GM12801 (cell line): ENCODE data around the gene TMEM273.

Source experiments
- TF ChIP-seq, protein P1 (sequence below): IDR thresholded peaks from one replicate; pipeline ENCODE4 v1.5.1; 2011; ENCODE audit warnings: control low read depth; ENCODE audit not compliant: insufficient read length; ENCODE audit errors: extremely low read depth

TMEM273 gene, protein sequence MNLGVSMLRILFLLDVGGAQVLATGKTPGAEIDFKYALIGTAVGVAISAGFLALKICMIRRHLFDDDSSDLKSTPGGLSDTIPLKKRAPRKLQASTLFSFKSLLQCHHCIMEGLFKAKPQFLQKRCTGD

DNA sequence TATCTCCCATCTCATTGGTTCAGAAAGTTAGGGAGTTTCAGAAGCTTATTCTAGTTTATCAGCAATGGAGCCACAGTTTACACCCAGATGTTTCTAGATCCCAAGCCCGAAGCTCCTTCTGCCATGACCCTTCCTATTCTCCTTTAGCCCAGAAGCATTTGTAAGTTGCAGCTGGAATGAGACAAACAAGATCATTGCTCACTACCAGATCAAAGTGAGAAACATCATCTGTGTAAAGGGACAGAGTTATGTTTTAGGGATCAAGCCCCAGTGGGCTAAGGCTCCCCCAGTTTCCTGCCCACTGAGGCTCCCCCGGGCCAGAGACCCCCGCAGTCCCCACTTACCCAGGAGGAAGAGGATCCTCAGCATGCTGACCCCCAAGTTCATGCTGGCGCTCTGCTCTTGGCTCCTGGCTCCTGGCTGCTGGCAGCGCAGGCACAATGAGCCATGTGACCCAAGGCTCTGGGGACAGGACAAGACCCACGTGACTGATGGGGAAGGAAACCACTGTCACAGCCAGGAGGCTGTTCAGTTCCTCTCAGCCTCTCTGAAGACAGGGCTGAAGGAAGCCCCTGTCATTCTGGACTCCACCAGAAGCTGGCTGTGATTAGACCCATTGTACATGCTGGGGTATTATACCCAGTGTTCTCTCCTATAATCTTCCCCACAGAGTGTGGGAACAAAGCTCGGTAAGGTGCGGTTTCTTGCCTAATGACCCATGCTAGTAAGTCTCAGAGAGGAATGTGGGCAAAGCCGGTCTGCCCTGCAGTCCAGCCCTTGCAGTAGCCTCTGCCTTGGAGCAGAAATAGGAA, at the start of gene TMEM273:
Gene TMEM273, minus strand, starts transcription at position 442 of the 812 bp plus-strand sequence. Its CDS starts 55 bp downstream, at position 387.
- TF ChIP-seq, protein P1, sequence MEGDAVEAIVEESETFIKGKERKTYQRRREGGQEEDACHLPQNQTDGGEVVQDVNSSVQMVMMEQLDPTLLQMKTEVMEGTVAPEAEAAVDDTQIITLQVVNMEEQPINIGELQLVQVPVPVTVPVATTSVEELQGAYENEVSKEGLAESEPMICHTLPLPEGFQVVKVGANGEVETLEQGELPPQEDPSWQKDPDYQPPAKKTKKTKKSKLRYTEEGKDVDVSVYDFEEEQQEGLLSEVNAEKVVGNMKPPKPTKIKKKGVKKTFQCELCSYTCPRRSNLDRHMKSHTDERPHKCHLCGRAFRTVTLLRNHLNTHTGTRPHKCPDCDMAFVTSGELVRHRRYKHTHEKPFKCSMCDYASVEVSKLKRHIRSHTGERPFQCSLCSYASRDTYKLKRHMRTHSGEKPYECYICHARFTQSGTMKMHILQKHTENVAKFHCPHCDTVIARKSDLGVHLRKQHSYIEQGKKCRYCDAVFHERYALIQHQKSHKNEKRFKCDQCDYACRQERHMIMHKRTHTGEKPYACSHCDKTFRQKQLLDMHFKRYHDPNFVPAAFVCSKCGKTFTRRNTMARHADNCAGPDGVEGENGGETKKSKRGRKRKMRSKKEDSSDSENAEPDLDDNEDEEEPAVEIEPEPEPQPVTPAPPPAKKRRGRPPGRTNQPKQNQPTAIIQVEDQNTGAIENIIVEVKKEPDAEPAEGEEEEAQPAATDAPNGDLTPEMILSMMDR, result no peak

DNA sequence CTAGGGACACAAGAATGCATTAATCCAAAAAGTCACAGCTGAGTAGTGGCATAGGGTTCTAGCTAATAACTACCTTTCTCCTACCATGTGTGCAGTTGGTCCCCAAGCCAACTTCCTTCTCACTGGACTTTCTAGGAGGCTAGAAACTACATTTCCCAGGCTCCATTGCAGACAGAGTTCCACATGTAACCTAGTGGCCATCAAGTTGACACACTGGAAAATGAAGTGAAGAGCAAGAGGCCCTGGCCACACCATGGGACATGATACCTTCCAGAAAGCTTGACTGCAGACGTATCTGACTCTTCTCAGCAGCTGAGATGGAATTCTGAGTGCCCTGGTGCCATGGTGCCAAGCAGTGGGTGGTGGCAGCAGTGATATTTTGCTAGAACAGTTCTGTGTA, 49.8 kb upstream of the TMEM273 start:
- TF ChIP-seq, protein P1, result no peak

DNA sequence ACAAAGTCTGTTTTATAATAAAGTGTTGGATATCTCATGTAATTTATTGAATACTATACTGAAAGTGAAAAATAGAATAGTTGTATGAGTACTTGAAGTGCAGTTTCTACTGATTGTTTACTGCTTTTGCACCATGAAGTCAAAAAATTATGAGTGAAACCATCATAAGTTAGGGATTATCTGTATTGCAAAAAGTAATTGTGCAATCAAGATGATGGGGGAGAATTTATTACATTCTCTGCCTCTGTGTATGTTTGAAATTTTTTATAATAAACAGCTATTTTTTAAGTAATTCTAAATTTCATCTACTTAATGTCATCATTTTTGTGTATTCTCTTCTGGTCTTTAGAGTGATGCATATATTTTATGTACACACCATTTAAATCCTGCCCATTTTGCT, 47.2 kb upstream of the TMEM273 start:
- TF ChIP-seq, protein P1, result no peak

DNA sequence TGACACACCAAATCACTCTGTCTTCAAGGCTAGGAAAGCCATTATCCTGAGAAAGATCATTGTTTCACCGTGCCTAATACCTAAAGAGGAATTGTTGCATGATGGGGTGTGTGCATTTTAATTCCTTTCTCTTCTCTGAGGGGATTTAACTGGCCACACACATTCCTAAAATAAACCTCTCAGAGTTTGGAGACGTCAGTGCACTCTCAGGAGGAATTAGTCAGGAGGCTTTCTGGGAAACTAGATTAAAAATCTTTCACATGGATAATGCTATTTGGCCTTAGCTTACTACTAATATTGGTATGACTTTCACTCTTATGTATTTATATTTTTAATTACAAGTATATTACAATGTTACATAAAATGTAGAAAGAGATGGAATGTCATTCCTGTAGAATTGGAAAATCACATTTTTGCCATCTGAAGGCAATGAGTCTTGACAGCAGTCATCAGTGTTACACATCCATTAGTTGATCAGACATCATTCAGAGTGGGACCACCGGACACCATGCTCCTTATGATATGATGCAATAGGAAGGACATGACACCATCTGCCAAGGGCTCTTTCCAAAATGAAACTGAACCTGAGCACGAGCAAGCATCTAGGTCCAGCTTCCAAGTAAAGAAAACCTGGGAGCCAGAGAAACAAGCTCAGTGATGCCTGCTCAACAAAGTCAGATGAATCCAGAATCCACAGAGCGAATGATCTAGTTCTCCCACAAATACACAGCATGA, 43.1 kb upstream of the TMEM273 start:
- TF ChIP-seq, protein P1, result no peak

DNA sequence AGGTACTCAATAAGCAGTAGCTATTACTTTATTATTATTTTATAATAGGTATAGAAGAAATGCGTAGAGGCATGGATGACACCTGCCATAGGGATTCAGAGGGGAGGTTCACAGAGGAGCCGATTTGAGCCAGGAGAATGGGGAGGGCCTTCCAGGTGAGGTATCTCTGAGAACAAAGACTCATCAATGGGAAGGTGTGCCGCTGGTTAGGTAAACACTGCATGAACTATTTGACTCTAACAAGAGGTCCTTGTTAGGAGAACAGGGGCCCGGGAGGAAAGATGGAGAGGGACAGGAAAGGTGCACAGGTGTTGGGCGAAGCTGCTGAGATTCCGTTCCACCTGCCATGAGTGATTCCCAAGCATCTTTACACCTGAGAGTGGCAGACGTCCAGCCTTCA, 41.8 kb upstream of the TMEM273 start:
- TF ChIP-seq, protein P1, result no peak

DNA sequence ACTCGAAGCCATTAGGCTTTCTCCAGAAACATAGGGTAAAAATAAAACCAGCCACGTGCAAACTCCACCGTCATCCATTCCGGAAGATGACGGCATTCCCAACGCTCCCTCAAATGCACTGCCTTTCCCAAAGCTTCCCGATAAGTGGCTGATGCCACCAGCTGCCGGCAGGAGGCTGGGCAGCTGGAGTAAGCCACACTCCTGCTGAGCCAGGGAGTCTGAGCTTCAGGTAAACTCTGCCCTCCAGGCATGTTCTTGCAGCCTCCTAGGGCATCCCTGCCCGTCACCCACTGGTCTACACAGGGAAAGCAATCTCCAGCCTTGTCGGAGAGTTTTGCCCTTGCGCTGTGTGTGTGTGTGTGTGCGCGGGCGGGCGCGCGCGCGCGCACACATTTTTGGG, 40.5 kb upstream of the TMEM273 start:
- TF ChIP-seq, protein P1, result no peak

DNA sequence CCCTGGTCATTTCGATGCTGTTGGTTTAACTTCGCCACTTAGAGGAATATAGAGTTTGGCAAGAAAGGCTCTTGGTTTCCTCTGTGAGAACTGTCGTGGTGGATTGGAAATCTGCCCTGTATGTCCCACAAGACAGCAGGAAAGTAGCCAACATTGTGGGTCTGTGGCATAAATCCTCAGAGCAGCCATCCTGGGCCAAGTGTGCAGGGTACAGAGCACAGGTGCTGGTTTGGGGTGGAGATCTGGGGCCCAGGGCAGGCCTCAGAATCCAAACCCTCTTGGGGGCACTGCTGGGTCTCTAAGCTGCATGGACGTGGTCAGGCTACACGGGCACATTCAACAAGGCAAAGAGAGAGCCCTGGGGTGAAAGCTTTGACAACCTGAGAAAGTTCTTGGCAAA, 39.2 kb upstream of the TMEM273 start:
- TF ChIP-seq, protein P1, result no peak
